ENCODE results near the gene LCN1. TPM values are rescaled to one million over a fixed set of nuclear protein-coding genes. Genes with fewer than 3 reads are reported as not detected.
A peak's percentile ranks its signal among the peaks of the same experiment; 100 is the strongest.

LCN1 gene
- total RNA-seq (2022): not detected in 2 replicates
- not detected for Bru-seq, nascent RNA
- BruChase-seq, experiment 1, labeled RNA remaining after a 6-hour chase: not detected
- not detected for BruChase-seq, experiment 2, labeled RNA remaining after a 2-hour chase
- long read RNA-seq: 0 reads

DNA sequence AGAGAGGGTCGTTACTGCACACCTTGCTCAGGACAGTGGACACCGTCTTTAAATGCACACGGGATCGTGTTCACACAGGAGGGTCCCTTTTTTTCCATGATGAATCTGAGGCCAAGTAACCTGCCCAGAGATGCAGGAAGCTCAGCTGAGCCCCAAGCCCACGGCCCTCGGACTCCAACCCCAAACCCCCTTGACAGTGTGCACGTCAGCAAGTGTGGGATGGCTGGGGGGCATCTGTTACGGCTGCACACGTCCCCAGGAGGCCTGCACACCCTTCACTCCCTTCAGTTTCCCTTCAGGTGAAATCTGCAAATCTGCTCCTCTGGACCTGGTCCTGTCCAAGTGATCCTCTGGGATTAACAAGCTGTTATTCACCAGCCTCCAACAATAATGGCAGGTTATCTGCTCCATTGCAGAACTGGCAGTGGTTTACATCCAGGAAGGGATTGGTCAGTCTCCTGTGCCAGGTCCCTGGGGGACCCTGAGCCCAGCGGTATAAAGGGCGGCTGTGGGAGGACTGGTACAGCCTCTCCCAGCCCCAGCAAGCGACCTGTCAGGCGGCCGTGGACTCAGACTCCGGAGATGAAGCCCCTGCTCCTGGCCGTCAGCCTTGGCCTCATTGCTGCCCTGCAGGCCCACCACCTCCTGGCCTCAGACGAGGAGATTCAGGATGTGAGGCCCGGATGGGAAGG, at the start of gene LCN1:
LCN1 (plus strand) TSS at position 525 of the 692 bp plus-strand sequence; CDS start at position 583, 58 bp downstream.
- Mint-ChIP-seq H3K4me1 (ENCODE audit: insufficient read depth, unreplicated experiment) (no peaks in the 10 kb centered on the region), H3K27ac (ENCODE audit: low read depth, unreplicated experiment) (no peak within 1 kb of the TSS), H3K9me3 (ENCODE audit: unreplicated experiment) (no peaks in the 10 kb centered on the region), H3K4me3 (ENCODE audit: unreplicated experiment) (no peak within 1 kb of the TSS), H3K36me3 (ENCODE audit: insufficient read depth, unreplicated experiment) (no peaks in the 10 kb centered on the region), H3K27me3 (ENCODE audit: insufficient read depth, unreplicated experiment) (peaks cover 28% of the 10 kb centered on the region)
- intact Hi-C loops (cut with micrococcal nuclease): no loop called here
- no peak for DNase-seq (ENCODE audit: unreplicated experiment)
- POLR2A ChIA-PET: no interaction called here
- TF ChIP-seq, protein P1, sequence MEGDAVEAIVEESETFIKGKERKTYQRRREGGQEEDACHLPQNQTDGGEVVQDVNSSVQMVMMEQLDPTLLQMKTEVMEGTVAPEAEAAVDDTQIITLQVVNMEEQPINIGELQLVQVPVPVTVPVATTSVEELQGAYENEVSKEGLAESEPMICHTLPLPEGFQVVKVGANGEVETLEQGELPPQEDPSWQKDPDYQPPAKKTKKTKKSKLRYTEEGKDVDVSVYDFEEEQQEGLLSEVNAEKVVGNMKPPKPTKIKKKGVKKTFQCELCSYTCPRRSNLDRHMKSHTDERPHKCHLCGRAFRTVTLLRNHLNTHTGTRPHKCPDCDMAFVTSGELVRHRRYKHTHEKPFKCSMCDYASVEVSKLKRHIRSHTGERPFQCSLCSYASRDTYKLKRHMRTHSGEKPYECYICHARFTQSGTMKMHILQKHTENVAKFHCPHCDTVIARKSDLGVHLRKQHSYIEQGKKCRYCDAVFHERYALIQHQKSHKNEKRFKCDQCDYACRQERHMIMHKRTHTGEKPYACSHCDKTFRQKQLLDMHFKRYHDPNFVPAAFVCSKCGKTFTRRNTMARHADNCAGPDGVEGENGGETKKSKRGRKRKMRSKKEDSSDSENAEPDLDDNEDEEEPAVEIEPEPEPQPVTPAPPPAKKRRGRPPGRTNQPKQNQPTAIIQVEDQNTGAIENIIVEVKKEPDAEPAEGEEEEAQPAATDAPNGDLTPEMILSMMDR (IDR thresholded peaks at IDR 0.05; ENCODE audit: unreplicated experiment): no peak
- BruUV-seq (replicated peaks): no TSS peak
- CTCF ChIA-PET: interaction anchor here (0.5 kb wide), 1 partner anchor 17 kb away, joined by 3 read pairs; no protein-coding TSS in a partner anchor

- no peak overlapping the region for H3K27ac Mint-ChIP-seq (ENCODE audit: low read depth, unreplicated experiment)
- TF ChIP-seq, protein P1 (IDR thresholded peaks at IDR 0.05; ENCODE audit: unreplicated experiment): no peak
Observed at GRCh38 chr9:135471791-135472640, 49.2 kb upstream of the LCN1 start.

DNA sequence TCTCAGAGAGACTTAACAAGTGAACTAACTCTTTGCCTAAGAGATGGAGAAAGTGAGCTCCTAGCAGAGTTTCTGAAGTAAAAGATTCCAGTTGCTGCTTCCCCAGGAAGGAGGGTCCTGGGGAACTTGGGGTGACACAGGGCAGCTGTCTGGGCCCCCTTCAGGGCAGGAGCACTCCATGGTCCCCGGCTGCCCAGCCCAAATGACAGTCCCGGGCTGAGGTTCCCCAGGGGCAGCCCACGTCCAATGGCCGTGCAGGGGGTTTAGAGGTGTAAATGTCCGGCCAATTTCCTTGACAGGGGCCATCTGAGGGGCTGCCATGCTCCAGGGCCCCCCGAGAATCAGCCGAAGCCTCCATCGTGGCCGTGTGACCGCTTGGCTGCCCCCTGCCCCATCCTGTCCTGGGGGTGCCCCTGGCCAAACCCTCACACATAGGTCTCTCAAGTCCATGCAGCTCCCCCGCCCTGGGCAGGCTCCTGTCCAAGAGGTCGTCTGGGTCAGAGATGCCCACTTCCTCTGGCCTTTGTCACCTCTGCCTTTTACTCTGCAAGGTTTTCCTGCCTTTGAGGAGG, 47.2 kb upstream of the LCN1 start:
- Mint-ChIP-seq H3K27me3 (ENCODE audit: insufficient read depth, unreplicated experiment) (no peaks in the 10 kb centered on the region), H3K4me3 (ENCODE audit: unreplicated experiment) (no peak overlapping the region), H3K36me3 (ENCODE audit: insufficient read depth, unreplicated experiment) (no peaks in the 10 kb centered on the region), H3K27ac (ENCODE audit: low read depth, unreplicated experiment) (no peak overlapping the region), H3K9me3 (ENCODE audit: unreplicated experiment) (no peaks in the 10 kb centered on the region), H3K4me1 (ENCODE audit: insufficient read depth, unreplicated experiment) (peaks cover 2% of the 10 kb centered on the region)
- TF ChIP-seq, protein P1 (IDR thresholded peaks at IDR 0.05; ENCODE audit: unreplicated experiment): no peak
- POLR2A ChIA-PET: no interaction called here
- no TSS peak for BruUV-seq (replicated peaks)
- CTCF ChIA-PET: interaction anchor here (1.2 kb wide), 1 partner anchor 56 kb away, joined by 3 read pairs; no protein-coding TSS in a partner anchor
- DNase-seq (ENCODE audit: unreplicated experiment): no peak
- intact Hi-C loops (cut with micrococcal nuclease): no loop called here

More at GRCh38 chr9:135471791-135472640, 49.2 kb upstream of the LCN1 start:
- H3K27me3 Mint-ChIP-seq (ENCODE audit: insufficient read depth, unreplicated experiment): no peaks in the 10 kb centered on the region
- ChIA-PET CTCF (no interaction called here), POLR2A (no interaction called here)
- peaks cover 6% of the 10 kb centered on the region for H3K4me1 Mint-ChIP-seq (ENCODE audit: insufficient read depth, unreplicated experiment)
- intact Hi-C loops (cut with micrococcal nuclease): no loop called here
- H3K36me3 Mint-ChIP-seq (ENCODE audit: insufficient read depth, unreplicated experiment): no peaks in the 10 kb centered on the region
- H3K4me3 Mint-ChIP-seq (ENCODE audit: unreplicated experiment): no peak overlapping the region
- BruUV-seq (replicated peaks): no TSS peak
- H3K9me3 Mint-ChIP-seq (ENCODE audit: unreplicated experiment): no peaks in the 10 kb centered on the region
- DNase-seq (ENCODE audit: unreplicated experiment): no peak

DNA sequence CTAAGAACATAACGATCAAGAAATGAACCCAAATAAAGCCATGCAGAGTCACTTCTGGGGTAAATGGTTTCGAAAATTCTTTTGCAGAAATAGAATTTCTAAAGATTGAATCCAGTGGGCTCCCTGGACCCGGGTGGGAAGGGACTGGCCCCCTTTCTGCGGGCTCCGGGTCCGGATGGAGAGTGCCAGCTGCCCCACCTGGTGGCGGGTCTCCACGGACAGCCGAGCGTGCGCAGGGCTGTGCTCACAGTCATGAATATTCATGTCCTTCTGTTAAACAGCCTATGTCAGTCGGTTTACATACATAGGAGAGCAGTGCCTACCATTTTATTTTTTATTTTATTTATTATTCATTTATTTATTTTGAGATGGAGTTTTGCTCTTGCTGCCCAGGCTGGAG, 46.3 kb upstream of the LCN1 start:
- Mint-ChIP-seq H3K36me3 (ENCODE audit: insufficient read depth, unreplicated experiment) (no peaks in the 10 kb centered on the region), H3K4me1 (ENCODE audit: insufficient read depth, unreplicated experiment) (no peaks in the 10 kb centered on the region), H3K4me3 (ENCODE audit: unreplicated experiment) (no peak overlapping the region), H3K9me3 (ENCODE audit: unreplicated experiment) (no peaks in the 10 kb centered on the region), H3K27ac (ENCODE audit: low read depth, unreplicated experiment) (no peak overlapping the region), H3K27me3 (ENCODE audit: insufficient read depth, unreplicated experiment) (no peaks in the 10 kb centered on the region)
- intact Hi-C loops (cut with micrococcal nuclease): no loop called here
- no TSS peak for BruUV-seq (replicated peaks)
- POLR2A ChIA-PET: no interaction called here
- no peak for DNase-seq (ENCODE audit: unreplicated experiment)
- TF ChIP-seq, protein P1 (IDR thresholded peaks at IDR 0.05; ENCODE audit: unreplicated experiment): peak; percentile 16
- CTCF ChIA-PET: interaction anchor here (0.7 kb wide), 1 partner anchor 24 kb away, joined by 7 read pairs; no protein-coding TSS in a partner anchor

Measured in MCF 10A (cell line).